HG03521 (cell line): ENCODE measurements around the gene SSR4.
"Not testable (repeated sequence)": the region's sequence is repeated elsewhere in the genome, so short reads cannot be mapped to it uniquely, and the experiment has no call there.

ENCODE experiments used
- ATAC-seq: cut with Tn5 transposase; IDR thresholded peaks from one replicate; pipeline ENCODE4 v1.9.1; 2021; ENCODE audit warnings: mild to moderate bottlenecking, moderate library complexity; ENCODE audit not compliant: unreplicated experiment

Gene SSR4

GRCh38 chrX:153803211-153804099 is 9.0 kb downstream of the SSR4 start:
- no peak for ATAC-seq

GRCh38 chrX:153804100-153804595 is 9.7 kb downstream of the SSR4 start:
- ATAC-seq: no peak

- ATAC-seq: no peak
Measured at GRCh38 chrX:153804621-153805020, 10.2 kb downstream of the SSR4 start.

- no peak for ATAC-seq
Measured at GRCh38 chrX:153805436-153805835, 11.0 kb downstream of the SSR4 start.

GRCh38 chrX:153806999-153807575 is 12.6 kb downstream of the SSR4 start:
- no peak for ATAC-seq

GRCh38 chrX:153807976-153808375 is 13.5 kb downstream of the SSR4 start:
- ATAC-seq: no peak

GRCh38 chrX:153812220-153812619 is 17.8 kb downstream of the SSR4 start:
- no peak for ATAC-seq

GRCh38 chrX:153813161-153813560 is 18.7 kb downstream of the SSR4 start:
- no peak for ATAC-seq

GRCh38 chrX:153814591-153815315 is 20.3 kb downstream of the SSR4 start:
- ATAC-seq: no peak

- no peak for ATAC-seq
Measured at GRCh38 chrX:153816831-153817690, 22.6 kb downstream of the SSR4 start.

GRCh38 chrX:153818064-153818463 is 23.6 kb downstream of the SSR4 start:
- ATAC-seq: not testable (repeated sequence)

- no peak for ATAC-seq
Measured at GRCh38 chrX:153818571-153819383, 24.3 kb downstream of the SSR4 start.

- ATAC-seq: no peak
Measured at GRCh38 chrX:153819384-153820040, 25.0 kb downstream of the SSR4 start.

- no peak for ATAC-seq
Measured at GRCh38 chrX:153820601-153821000, 26.1 kb downstream of the SSR4 start.

GRCh38 chrX:153821066-153821465 is 26.6 kb downstream of the SSR4 start:
- no peak for ATAC-seq

- no peak for ATAC-seq
Measured at GRCh38 chrX:153824348-153824747, 29.9 kb downstream of the SSR4 start.

GRCh38 chrX:153825042-153825441 is 30.6 kb downstream of the SSR4 start:
- no peak for ATAC-seq

- ATAC-seq: no peak
Measured at GRCh38 chrX:153827016-153827415, 32.5 kb downstream of the SSR4 start.

GRCh38 chrX:153827903-153828302 is 33.4 kb downstream of the SSR4 start:
- no peak for ATAC-seq
